Epithelial cell of prostate (primary cell): ENCODE data around the gene NYAP1.
"Not testable (repeated sequence)": the region's sequence is repeated elsewhere in the genome, so short reads cannot be mapped to it uniquely, and the experiment has no call there.

Experiments used
- DNase-seq: peaks from one replicate; pipeline ENCODE4 v3.0.0-alpha.2; 2011; ENCODE audit warnings: low read depth, low spot score
- H3K27ac ChIP-seq: fragments of 450-650 bp; 2 replicates; pipeline ENCODE4 v1.5.1; 2017; ENCODE audit warnings: mild to moderate bottlenecking

NYAP1 gene

DNA sequence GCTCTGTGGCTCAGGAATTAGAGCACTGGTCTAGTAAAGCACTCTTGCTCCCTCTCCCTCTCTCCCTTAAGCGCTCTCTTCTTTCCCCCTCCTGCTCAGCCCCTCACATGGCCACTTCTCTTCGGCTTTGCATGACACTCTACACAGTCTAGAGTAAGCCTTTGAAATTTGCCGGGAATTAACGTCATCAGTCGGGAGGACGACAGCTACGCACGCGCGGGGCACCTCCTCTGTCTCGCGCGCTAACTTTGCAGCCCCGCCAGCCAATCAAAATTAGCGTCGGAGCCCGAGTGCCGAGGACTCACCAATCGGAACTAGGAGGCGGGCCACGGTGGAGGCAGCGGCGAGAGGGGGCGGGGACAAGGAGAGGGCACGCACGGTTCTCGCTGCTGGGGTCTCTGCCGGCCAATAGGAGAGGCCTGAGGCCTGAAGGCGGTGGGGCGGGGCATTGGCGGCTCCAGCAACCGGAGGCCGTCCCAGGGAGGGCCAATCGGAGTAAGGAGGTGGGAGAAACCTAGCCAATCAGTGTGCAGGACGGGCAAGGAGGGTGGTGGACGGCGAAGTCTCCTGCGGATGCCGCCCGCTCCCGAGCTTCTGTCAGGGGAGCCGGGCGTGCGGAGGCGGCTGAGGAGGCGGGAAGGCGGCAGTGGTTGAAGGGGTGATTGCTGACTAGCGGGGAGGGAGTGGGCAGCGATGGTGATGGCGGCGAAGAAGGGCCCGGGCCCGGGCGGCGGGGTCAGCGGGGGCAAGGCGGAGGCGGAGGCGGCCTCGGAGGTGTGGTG lies 55.1 kb downstream of the NYAP1 start, which contains the start of gene AGFG2:
TSS of gene AGFG2 (plus strand) at position 550 of the 782 bp plus-strand sequence. CDS start at position 694, 144 bp downstream.
- H3K27ac ChIP-seq = no peak within 1 kb of the TSS
- DNase-seq = peak; percentile 96

DNA sequence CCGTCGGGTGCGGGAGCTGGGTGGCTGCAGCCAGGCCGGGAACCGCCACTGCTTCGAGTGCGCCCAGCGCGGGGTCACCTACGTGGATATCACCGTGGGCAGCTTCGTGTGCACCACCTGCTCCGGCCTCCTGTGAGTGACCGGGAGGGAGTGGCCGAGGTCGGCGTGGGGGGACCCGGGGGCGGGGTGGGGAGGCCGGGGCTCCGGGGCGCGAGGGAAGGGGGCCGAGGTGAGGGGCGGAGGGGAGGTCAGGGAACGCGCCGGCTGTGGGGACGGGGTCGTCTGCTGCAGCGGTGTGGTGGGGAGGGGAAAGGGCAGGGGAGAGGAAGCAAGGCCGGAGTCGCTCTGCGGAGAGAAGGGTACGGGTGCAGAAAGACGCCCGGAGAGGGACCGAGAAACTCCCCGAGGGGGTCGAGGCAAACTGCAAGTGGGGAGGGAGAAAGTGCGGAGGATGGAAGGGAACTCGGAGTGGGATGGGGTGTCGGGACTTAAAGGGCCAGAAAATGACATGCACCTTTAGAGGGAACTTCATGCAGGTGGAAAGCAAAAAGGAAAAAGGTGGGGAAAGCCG lies 55.8 kb downstream of the NYAP1 start:
- no peak for DNase-seq
- no peak overlapping the region for H3K27ac ChIP-seq

DNA sequence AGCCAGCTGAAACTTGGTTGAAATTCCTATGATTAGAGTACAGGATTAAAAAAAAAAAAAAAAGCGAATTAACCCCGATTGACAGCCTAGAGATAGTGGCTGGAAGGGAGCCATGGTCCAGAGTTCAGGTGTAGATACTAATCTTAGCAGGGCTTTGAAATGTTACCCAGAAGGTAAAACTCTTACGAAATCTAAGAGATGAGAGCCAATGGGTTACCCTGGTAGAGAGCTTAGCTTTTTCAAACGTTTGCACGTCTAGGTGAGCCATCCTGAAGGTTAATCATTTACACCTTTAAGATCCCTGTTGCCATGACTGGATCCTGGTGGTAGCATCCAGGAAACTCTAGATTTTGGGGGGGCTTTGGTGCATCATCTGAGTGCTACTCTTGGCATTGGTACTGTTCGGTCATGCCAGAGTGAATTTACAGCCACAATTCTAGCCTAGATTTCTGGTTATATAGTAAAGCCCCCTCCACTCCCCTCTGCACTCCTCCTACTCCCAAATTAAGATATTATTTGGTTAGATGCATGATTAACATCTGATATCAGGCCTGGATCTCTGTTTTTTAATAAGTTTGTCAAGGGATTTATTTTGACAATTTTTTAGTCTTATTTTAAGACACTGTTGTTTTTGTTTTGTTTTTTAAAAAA lies 56.5 kb downstream of the NYAP1 start:
- no peak for DNase-seq
- H3K27ac ChIP-seq = no peak overlapping the region

DNA sequence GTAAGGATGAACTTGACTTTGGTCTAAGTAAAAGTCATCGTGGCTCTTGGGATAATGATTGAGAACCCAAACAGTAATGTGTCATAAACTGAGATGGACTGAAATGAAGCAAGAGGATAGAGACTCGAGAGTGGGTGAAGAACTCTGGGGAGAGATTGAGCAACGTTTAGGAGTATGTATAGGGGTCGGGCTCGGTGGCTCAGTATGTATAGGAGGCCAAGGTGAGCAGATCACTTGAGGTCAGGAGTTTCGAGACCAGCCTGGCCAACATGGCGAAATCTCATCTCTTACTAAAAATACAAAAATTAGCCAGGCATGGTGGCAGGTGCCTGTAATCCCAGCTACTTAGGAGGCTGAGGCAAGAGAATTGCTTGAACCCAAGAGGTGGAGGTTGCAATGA lies 57.6 kb downstream of the NYAP1 start:
- not testable (repeated sequence) for DNase-seq, H3K27ac ChIP-seq

DNA sequence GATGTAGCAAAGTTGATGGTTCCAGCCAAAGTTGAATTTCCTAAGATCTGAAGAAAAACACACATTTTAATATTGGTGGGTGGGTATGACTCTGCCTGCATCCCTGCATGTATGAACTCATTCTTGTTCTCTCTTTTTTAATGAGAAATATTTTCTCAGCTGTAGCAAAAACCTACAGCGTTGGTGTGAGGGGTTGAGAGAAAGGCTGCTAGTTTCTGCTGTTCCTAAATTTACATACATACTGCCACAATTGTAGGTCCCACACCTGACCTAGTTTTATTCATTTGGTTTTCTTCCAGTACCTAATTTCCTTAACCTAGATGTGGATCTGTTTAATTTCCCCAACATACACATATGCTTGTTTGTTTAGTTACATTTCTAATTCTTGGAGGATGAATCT lies 59.9 kb downstream of the NYAP1 start:
- DNase-seq = no peak
- no peak overlapping the region for H3K27ac ChIP-seq

DNA sequence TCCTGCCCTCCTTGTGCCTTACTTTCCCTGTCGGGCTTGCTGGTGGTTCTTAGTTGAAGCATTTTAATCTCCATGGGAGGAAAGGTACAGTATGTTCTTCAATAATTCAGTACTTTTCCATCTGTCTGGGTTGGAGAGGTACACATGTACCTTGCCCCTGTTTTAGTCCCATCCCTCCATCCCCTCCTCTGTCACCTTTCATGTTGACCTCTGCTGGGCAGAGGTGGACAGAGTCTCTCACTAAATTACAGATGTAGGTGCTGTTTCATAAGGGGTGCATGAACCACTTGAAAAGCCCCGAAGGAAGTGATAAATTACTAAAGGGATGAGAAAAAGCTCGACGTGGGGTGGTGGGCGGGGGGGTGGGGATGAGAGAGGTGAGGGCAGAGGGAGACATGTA lies 60.7 kb downstream of the NYAP1 start:
- peak overlapping the region; percentile 92 for H3K27ac ChIP-seq
- DNase-seq = no peak
